ENCODE measurements around the gene IGSF9B. TPM values are rescaled to one million over a fixed set of nuclear protein-coding genes. Genes with fewer than 3 reads are reported as not detected.

Gene IGSF9B
- total and polyA plus RNA-seq, 12 donors: 0.12 to 23.4 (median 1.6) TPM

GRCh38 chr11:133886029-133886428, 70.7 kb downstream of the IGSF9B start:
- WGBS, 4 donors: 69 to 78% (median 77%) methylated on average over 3 of the region's 3 CpGs
- intact Hi-C loops (cut with DNase I): no loop called here

GRCh38 chr11:133872160-133872559, 84.6 kb downstream of the IGSF9B start:
- no peak overlapping the region for H3K27ac ChIP-seq
- no peak for DNase-seq
- intact Hi-C loops (cut with DNase I): no loop called here
- no peaks in the 10 kb centered on the region for H3K9me3 ChIP-seq (replicated peaks in 1 of 3)
- TF ChIP-seq, protein P1, sequence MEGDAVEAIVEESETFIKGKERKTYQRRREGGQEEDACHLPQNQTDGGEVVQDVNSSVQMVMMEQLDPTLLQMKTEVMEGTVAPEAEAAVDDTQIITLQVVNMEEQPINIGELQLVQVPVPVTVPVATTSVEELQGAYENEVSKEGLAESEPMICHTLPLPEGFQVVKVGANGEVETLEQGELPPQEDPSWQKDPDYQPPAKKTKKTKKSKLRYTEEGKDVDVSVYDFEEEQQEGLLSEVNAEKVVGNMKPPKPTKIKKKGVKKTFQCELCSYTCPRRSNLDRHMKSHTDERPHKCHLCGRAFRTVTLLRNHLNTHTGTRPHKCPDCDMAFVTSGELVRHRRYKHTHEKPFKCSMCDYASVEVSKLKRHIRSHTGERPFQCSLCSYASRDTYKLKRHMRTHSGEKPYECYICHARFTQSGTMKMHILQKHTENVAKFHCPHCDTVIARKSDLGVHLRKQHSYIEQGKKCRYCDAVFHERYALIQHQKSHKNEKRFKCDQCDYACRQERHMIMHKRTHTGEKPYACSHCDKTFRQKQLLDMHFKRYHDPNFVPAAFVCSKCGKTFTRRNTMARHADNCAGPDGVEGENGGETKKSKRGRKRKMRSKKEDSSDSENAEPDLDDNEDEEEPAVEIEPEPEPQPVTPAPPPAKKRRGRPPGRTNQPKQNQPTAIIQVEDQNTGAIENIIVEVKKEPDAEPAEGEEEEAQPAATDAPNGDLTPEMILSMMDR (IDR thresholded peaks at IDR 0.05): no peak
- no peak for TF ChIP-seq POLR2A (IDR thresholded peaks at IDR 0.05)
- 0 to 85% (median 32%) methylated on average over 1 of the region's 1 CpG for WGBS, 4 donors
- H3K4me1 ChIP-seq (replicated peaks in 1 of 2): no peaks in the 10 kb centered on the region
- no peaks in the 10 kb centered on the region for H3K36me3 ChIP-seq (replicated peaks in 1 of 2)
- no peak overlapping the region for H3K4me3 ChIP-seq
- no peaks in the 10 kb centered on the region for H3K27me3 ChIP-seq

More at GRCh38 chr11:133886029-133886428, 70.7 kb downstream of the IGSF9B start:
- Histone ChIP-seq H3K4me3 (no peak overlapping the region), H3K4me1 (replicated peaks in 1 of 2) (no peaks in the 10 kb centered on the region), H3K36me3 (replicated peaks in 1 of 2) (no peaks in the 10 kb centered on the region), H3K9me3 (replicated peaks in 1 of 3) (no peaks in the 10 kb centered on the region), H3K27me3 (no peaks in the 10 kb centered on the region), H3K27ac (no peak overlapping the region)
- TF ChIP-seq, protein P1 (IDR thresholded peaks at IDR 0.05): no peak
- TF ChIP-seq POLR2A (IDR thresholded peaks at IDR 0.05): no peak
- no peak for DNase-seq

- H3K27me3 ChIP-seq: no peaks in the 10 kb centered on the region
- H3K27ac ChIP-seq: no peak overlapping the region
- no peak for DNase-seq
- no peaks in the 10 kb centered on the region for H3K9me3 ChIP-seq (replicated peaks in 1 of 3)
- TF ChIP-seq POLR2A (IDR thresholded peaks at IDR 0.05): no peak
- TF ChIP-seq, protein P1 (IDR thresholded peaks at IDR 0.05): no peak
- no peak overlapping the region for H3K4me3 ChIP-seq
- intact Hi-C loops (cut with DNase I): no loop called here
- H3K4me1 ChIP-seq (replicated peaks in 1 of 2): no peaks in the 10 kb centered on the region
- no peaks in the 10 kb centered on the region for H3K36me3 ChIP-seq (replicated peaks in 1 of 2)
Observed at GRCh38 chr11:133867456-133867855, 89.3 kb downstream of the IGSF9B start.

DNA sequence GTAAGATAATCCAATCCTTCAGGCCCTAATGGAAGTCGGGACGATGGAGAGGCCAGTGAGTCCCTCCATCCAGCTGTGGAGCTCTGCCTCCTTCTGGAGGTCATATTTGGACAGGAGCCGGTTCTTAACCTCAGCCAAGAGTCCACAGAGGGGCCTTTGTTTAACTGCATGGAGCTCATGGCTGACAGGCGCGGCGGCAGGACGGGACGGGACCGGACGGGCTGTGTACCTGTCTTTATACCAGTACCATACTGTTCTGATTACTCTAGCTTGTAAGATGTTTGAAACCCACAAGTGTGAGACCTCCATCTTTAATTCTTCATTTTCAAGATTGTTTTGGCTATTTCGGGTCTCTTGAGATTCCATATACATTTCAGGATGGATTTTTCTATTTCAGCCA, 91.3 kb downstream of the IGSF9B start:
- no peak overlapping the region for H3K27ac ChIP-seq
- H3K9me3 ChIP-seq (replicated peaks in 1 of 3): no peaks in the 10 kb centered on the region
- no peaks in the 10 kb centered on the region for H3K36me3 ChIP-seq (replicated peaks in 1 of 2)
- no peak for DNase-seq
- intact Hi-C loops (cut with DNase I): no loop called here
- H3K4me1 ChIP-seq (replicated peaks in 1 of 2): no peaks in the 10 kb centered on the region
- no peak overlapping the region for H3K4me3 ChIP-seq
- WGBS, 4 donors: 90 to 96% (median 93%) methylated on average over 11 of the region's 11 CpGs
- TF ChIP-seq, protein P1 (IDR thresholded peaks at IDR 0.05): no peak
- TF ChIP-seq POLR2A (IDR thresholded peaks at IDR 0.05): no peak
- H3K27me3 ChIP-seq: no peaks in the 10 kb centered on the region

Data from adrenal gland (tissue), 12 donors.